ENCODE measurements around the gene VPS35.

VPS35 gene

DNA sequence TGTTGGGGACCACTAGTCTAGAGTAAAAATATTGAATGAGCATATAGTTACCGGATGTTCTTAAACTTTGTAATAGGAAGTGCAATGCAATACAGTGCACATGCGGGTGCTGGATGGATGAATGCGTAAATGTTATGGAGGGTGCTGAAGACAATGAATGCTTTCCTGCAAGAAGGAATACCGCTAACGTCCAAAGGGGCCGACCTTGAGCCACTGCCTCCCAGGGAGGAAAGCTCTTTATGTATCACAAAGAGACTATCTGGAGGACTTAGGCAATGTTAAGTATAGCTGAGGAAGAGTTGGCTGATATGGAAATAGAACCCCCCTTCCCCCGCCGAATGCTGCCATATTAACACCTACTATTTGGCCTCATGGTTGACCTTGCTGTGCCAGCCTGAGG lies 40.3 kb downstream of the VPS35 start (continued):
- no peak for TF ChIP-seq ZNF514 (tag by site-specific recombination; IDR thresholded peaks at IDR 0.05)

DNA sequence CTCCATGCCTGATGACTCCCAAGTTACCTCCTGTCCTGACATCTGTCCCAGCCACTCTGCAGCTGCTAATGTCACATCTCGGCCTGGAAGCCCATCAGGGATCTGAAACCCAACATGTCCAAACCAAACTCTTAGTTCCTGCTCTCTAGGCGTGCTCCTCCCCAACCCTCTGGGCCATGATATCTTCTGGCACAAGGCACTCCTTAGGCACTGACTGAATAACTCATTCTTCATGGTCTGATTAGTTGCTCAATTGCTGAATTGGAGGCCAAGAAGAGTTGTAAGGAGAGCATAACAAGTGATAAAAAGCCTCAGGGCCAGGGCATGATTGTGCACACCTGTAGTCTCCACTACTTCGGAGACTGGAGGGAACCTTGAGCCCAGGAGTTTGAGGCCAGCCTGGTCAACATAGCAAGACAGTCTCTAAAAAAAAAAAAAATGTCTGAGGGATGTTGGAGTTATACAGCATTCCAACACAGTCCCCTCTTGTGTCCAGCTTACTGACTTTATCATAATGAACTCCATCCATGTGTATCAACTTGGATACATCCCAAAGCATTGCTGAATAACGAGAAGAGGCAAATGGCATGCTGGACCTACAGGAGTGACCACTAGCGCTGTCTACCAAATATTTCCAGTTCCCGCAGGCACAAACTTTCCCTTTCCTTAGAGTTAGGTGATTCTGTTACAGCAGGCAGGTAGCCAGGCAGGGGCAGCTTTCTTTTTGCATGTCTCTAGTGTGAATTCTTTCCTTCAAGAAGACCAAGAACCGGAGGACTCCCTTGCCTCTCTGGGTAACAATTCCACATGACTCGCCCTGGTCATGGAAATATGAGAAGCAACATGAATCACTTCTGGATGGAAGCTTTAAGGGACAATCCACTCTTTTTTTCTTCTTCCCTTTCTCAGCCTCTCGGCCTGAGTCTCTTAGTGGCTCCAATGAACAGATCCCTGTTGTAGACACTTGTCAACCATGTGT lies 49.7 kb downstream of the VPS35 start:
- Histone ChIP-seq H3K36me3 (ENCODE audit: control insufficient read depth in 2 of 2, insufficient read depth in 1 of 2, low read length in 2 of 2) (no peaks in the 10 kb centered on the region), H3K27ac (ENCODE audit: extremely low read depth, low read depth, low read length) (no peak overlapping the region), H3K9me3 (ENCODE audit: control insufficient read depth, insufficient read depth, low read depth, low read length) (no peaks in the 10 kb centered on the region), H3K4me3 (ENCODE audit: low read depth, low read length) (no peak overlapping the region), H3K4me1 (ENCODE audit: control insufficient read depth, insufficient read depth, low read length) (no peaks in the 10 kb centered on the region)
- CTCF ChIA-PET = interaction anchor here (1.5 kb wide), 1 partner anchor 10 kb away, joined by 6 read pairs; no protein-coding TSS in a partner anchor
- TF ChIP-seq ZNF501 (tag by site-specific recombination; IDR thresholded peaks at IDR 0.05) (no peak), ZNF785 (tag by site-specific recombination; IDR thresholded peaks at IDR 0.05) (no peak), SCRT1 (tag by site-specific recombination; IDR thresholded peaks at IDR 0.05; ENCODE audit: borderline replicate concordance) (no peak), ZNF292 (tag by site-specific recombination; IDR thresholded peaks at IDR 0.05; ENCODE audit: borderline replicate concordance, low read depth) (no peak), ZSCAN23 (tag by site-specific recombination; IDR thresholded peaks at IDR 0.05) (no peak), ZSCAN16 (tag by site-specific recombination; IDR thresholded peaks at IDR 0.05) (no peak), ZNF426 (tag by site-specific recombination; IDR thresholded peaks at IDR 0.05) (no peak), ZNF658 (tag by site-specific recombination; IDR thresholded peaks at IDR 0.05) (no peak), ZNF707 (tag by site-specific recombination; IDR thresholded peaks at IDR 0.05) (no peak), ZNF558 (tag by site-specific recombination; IDR thresholded peaks at IDR 0.05) (no peak), ZNF600 (tag by site-specific recombination; IDR thresholded peaks at IDR 0.05) (no peak), ZNF555 (tag by site-specific recombination; conservative IDR thresholded peaks at IDR 0.05) (no peak), KLF16 (tag by site-specific recombination; IDR thresholded peaks at IDR 0.05) (no peak), ZNF184 (tag by site-specific recombination; IDR thresholded peaks at IDR 0.05) (no peak), ZNF416 (tag by site-specific recombination; IDR thresholded peaks at IDR 0.05) (no peak), ZNF529 (tag by site-specific recombination; IDR thresholded peaks at IDR 0.05; ENCODE audit: insufficient replicate concordance) (no peak)
- TF ChIP-seq, protein P1, sequence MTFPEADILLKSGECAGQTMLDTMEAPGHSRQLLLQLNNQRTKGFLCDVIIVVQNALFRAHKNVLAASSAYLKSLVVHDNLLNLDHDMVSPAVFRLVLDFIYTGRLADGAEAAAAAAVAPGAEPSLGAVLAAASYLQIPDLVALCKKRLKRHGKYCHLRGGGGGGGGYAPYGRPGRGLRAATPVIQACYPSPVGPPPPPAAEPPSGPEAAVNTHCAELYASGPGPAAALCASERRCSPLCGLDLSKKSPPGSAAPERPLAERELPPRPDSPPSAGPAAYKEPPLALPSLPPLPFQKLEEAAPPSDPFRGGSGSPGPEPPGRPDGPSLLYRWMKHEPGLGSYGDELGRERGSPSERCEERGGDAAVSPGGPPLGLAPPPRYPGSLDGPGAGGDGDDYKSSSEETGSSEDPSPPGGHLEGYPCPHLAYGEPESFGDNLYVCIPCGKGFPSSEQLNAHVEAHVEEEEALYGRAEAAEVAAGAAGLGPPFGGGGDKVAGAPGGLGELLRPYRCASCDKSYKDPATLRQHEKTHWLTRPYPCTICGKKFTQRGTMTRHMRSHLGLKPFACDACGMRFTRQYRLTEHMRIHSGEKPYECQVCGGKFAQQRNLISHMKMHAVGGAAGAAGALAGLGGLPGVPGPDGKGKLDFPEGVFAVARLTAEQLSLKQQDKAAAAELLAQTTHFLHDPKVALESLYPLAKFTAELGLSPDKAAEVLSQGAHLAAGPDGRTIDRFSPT (tag by site-specific recombination; IDR thresholded peaks at IDR 0.05) = no peak
- TF ChIP-seq, protein P2, sequence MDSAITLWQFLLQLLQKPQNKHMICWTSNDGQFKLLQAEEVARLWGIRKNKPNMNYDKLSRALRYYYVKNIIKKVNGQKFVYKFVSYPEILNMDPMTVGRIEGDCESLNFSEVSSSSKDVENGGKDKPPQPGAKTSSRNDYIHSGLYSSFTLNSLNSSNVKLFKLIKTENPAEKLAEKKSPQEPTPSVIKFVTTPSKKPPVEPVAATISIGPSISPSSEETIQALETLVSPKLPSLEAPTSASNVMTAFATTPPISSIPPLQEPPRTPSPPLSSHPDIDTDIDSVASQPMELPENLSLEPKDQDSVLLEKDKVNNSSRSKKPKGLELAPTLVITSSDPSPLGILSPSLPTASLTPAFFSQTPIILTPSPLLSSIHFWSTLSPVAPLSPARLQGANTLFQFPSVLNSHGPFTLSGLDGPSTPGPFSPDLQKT (IDR thresholded peaks at IDR 0.05; ENCODE audit: borderline replicate concordance, low read depth, low read length) = no peak
- TF ChIP-seq, protein P3, sequence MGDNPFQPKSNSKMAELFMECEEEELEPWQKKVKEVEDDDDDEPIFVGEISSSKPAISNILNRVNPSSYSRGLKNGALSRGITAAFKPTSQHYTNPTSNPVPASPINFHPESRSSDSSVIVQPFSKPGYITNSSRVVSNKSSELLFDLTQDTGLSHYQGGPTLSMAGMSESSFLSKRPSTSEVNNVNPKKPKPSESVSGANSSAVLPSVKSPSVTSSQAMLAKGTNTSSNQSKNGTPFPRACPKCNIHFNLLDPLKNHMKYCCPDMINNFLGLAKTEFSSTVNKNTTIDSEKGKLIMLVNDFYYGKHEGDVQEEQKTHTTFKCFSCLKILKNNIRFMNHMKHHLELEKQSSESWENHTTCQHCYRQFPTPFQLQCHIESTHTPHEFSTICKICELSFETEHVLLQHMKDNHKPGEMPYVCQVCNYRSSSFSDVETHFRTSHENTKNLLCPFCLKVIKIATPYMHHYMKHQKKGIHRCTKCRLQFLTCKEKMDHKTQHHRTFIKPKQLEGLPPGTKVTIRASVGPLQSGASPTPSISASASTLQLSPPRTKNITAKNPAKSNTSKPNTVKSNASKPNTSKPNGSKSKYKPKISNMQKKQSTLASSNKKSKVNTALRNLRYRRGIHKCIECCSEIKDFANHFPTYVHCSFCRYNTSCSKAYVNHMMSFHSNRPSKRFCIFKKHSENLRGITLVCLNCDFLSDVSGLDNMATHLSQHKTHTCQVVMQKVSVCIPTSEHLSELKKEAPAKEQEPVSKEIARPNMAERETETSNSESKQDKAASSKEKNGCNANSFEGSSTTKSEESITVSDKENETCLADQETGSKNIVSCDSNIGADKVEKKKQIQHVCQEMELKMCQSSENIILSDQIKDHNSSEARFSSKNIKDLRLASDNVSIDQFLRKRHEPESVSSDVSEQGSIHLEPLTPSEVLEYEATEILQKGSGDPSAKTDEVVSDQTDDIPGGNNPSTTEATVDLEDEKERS (tag by site-specific recombination; IDR thresholded peaks at IDR 0.05) = no peak
- POLR2A ChIA-PET = no interaction called here
